Thyroid gland (tissue), 4 donors: ENCODE measurements around the gene GREB1. TPM values are rescaled to one million over a fixed set of nuclear protein-coding genes. Genes with fewer than 3 reads are reported as not detected.

Experiments
- DNase-seq, 2 donors: peaks; one replicate each; pipeline ENCODE4 v3.0.0-alpha.2; 2019
- H3K27ac ChIP-seq, 3 donors: fragments of 200-600 bp; sonication (generic); 1 replicate in 2 of 3; 2 replicates in 1 of 3; pipeline ENCODE4 v1.5.1; 2016 to 2019; ENCODE audit warnings: mild to moderate bottlenecking in 1 of 3, moderate library complexity in 1 of 3
- H3K27me3 ChIP-seq: fragments of 200-600 bp; sonication (generic); one replicate; pipeline ENCODE4 v1.5.1; 2019
- H3K36me3 ChIP-seq, 2 donors: fragments of 200-600 bp; sonication (generic); one replicate each; pipeline ENCODE4 v1.5.1; 2016 to 2019
- H3K4me1 ChIP-seq, 2 donors: fragments of 200-600 bp; sonication (generic); one replicate each; pipeline ENCODE4 v1.5.1; 2017 to 2019
- H3K4me3 ChIP-seq, 3 donors: fragments of 200-600 bp; sonication (generic); replicated peaks in 1 of 3; 1 replicate in 2 of 3; 2 replicates in 1 of 3; pipeline ENCODE4 v1.5.1; 2016; ENCODE audit warnings: mild to moderate bottlenecking in 1 of 3
- H3K9me3 ChIP-seq: fragments of 200-600 bp; sonication (generic); one replicate; pipeline ENCODE4 v1.5.1; 2017
- CTCF ChIP-seq, 6 experiments: fragments of 200-600 bp in 3 of 6; fragments of 450-650 bp in 3 of 6; sonication (generic) in 3 of 6; IDR thresholded peaks; one replicate each; pipeline ENCODE4 v1.5.1; 2016 to 2019; ENCODE audit warnings: antibody characterized with exemption in 6 of 6, mild to moderate bottlenecking in 2 of 6, inconsistent platforms in 1 of 6, moderate library complexity in 1 of 6
- POLR2A ChIP-seq, 2 donors: fragments of 450-650 bp; IDR thresholded peaks; one replicate each; pipeline ENCODE4 v1.6.1; 2017; ENCODE audit warnings: antibody characterized with exemption in 2 of 2, mild to moderate bottlenecking in 2 of 2, moderate library complexity in 1 of 2
- WGBS, 2 donors: methylation state at CpG; one replicate each; pipeline ENCODE4 v1.1.5; 2017; 5-methylcytosine and 5-hydroxymethylcytosine counted together
- intact Hi-C: fragments of 100-400 bp; cut with DNase I; formaldehyde crosslinking; loops from one replicate; pipeline ENCODE4 v1.15.1; 2023
- total RNA-seq, 4 donors: library from RNA; depleted of rRNA; stranded (reverse); fragments of >200 nt; gene quantifications; one replicate each; pipeline ENCODE4 v1.2.3, GENCODE V29; 2016

Gene GREB1
- total RNA-seq, 4 donors from 2014 or later = 0.94 to 4.2 (median 2.0) TPM

GRCh38 chr2:11583840-11584524, 50.1 kb downstream of the GREB1 start:
- no peaks in the 10 kb centered on the region for H3K36me3 ChIP-seq
- H3K4me1 ChIP-seq = no peaks in the 10 kb centered on the region
- H3K4me3 ChIP-seq = no peak overlapping the region
- no peak for TF ChIP-seq POLR2A (IDR thresholded peaks at IDR 0.05)
- TF ChIP-seq CTCF (IDR thresholded peaks at IDR 0.05) = peak; percentile 31 to 82 (median 69)
- 56 to 58% methylated on average over 14 of the region's 14 CpGs for WGBS, 2 donors
- no peaks in the 10 kb centered on the region for H3K9me3 ChIP-seq
- no peak overlapping the region for H3K27ac ChIP-seq
- intact Hi-C loops = loop anchor here (5.0 to 10.0 kb wide), 2 partner anchors 452 to 749 kb away; a partner anchor contains a TSS
- DNase-seq = peak; percentile 68 to 69
- H3K27me3 ChIP-seq = no peaks in the 10 kb centered on the region

GRCh38 chr2:11584525-11585056, 50.7 kb downstream of the GREB1 start:
- no peak overlapping the region for H3K27ac ChIP-seq
- H3K9me3 ChIP-seq = no peaks in the 10 kb centered on the region
- no peaks in the 10 kb centered on the region for H3K4me1 ChIP-seq
- H3K27me3 ChIP-seq = no peaks in the 10 kb centered on the region
- TF ChIP-seq POLR2A (IDR thresholded peaks at IDR 0.05) (no peak), CTCF (IDR thresholded peaks at IDR 0.05) (peak in 1 of 6 experiments; percentile 7)
- DNase-seq = no peak
- intact Hi-C loops = loop anchor here (5.0 to 10.0 kb wide), 2 partner anchors 452 to 750 kb away; a partner anchor contains a TSS
- H3K36me3 ChIP-seq = no peaks in the 10 kb centered on the region
- WGBS, 2 donors = 81 to 83% methylated on average over 18 of the region's 18 CpGs
- H3K4me3 ChIP-seq = no peak overlapping the region

GRCh38 chr2:11585071-11585470, 51.2 kb downstream of the GREB1 start:
- intact Hi-C loops = loop anchor here (10.0 kb wide), 1 partner anchor 750 kb away; no protein-coding TSS in a partner anchor
- H3K9me3 ChIP-seq = no peaks in the 10 kb centered on the region
- TF ChIP-seq CTCF (IDR thresholded peaks at IDR 0.05) = no peak
- no peak for TF ChIP-seq POLR2A (IDR thresholded peaks at IDR 0.05)
- H3K27ac ChIP-seq = no peak overlapping the region
- WGBS, 2 donors = 92 to 98% methylated on average over 7 of the region's 7 CpGs
- H3K27me3 ChIP-seq = no peaks in the 10 kb centered on the region
- no peaks in the 10 kb centered on the region for H3K4me1 ChIP-seq
- H3K36me3 ChIP-seq = no peaks in the 10 kb centered on the region
- DNase-seq = no peak
- H3K4me3 ChIP-seq = no peak overlapping the region

- no peak overlapping the region for H3K4me3 ChIP-seq
These were observed 54.6 kb downstream of the GREB1 start for GRCh38 chr2:11588228-11589110.

More at GRCh38 chr2:11588228-11589110, 54.6 kb downstream of the GREB1 start:
- H3K36me3 ChIP-seq = no peaks in the 10 kb centered on the region
- intact Hi-C loops = loop anchor here (10.0 kb wide), 1 partner anchor 754 kb away; no protein-coding TSS in a partner anchor
- H3K9me3 ChIP-seq = no peaks in the 10 kb centered on the region
- TF ChIP-seq POLR2A (IDR thresholded peaks at IDR 0.05) = no peak
- TF ChIP-seq CTCF (IDR thresholded peaks at IDR 0.05) = no peak
- WGBS, 2 donors = 92 to 96% methylated on average over 19 of the region's 21 CpGs
- no peak overlapping the region for H3K27ac ChIP-seq
- DNase-seq = no peak
- no peaks in the 10 kb centered on the region for H3K27me3 ChIP-seq
- H3K4me1 ChIP-seq = no peaks in the 10 kb centered on the region
